Stimulated activated naive CD4-positive, alpha-beta T cell treated with Interleukin-2 at 50 U/mL for 16 hours (primary cell): ENCODE measurements around the gene FOXF1.

ENCODE experiments used
- DNase-seq: peaks from one replicate; lab custom pipeline; 2025; lab: John Stamatoyannopoulos, UW

Gene FOXF1

GRCh38 chr16:86492961-86493629 is 17.2 kb upstream of the FOXF1 start:
- DNase-seq, result no peak

- no peak for DNase-seq
Observed at GRCh38 chr16:86494039-86494564, 16.2 kb upstream of the FOXF1 start.

GRCh38 chr16:86494565-86495356 is 15.6 kb upstream of the FOXF1 start:
- no peak for DNase-seq

- DNase-seq, result no peak
Observed at GRCh38 chr16:86495357-86495701, 15.0 kb upstream of the FOXF1 start.

GRCh38 chr16:86495756-86496261 is 14.5 kb upstream of the FOXF1 start:
- DNase-seq, result no peak

- DNase-seq, result no peak
Observed at GRCh38 chr16:86496262-86496928, 13.9 kb upstream of the FOXF1 start.

GRCh38 chr16:86496929-86497461 is 13.3 kb upstream of the FOXF1 start:
- no peak for DNase-seq

GRCh38 chr16:86497551-86498021 is 12.7 kb upstream of the FOXF1 start:
- no peak for DNase-seq

GRCh38 chr16:86498155-86498670 is 12.1 kb upstream of the FOXF1 start:
- DNase-seq, result no peak

- no peak for DNase-seq
Observed at GRCh38 chr16:86498671-86499439, 11.5 kb upstream of the FOXF1 start.

GRCh38 chr16:86499440-86499786 is 10.9 kb upstream of the FOXF1 start:
- no peak for DNase-seq

GRCh38 chr16:86499889-86500707 is 10.2 kb upstream of the FOXF1 start:
- DNase-seq, result no peak

- no peak for DNase-seq
Observed at GRCh38 chr16:86500708-86501510, 9.4 kb upstream of the FOXF1 start.

GRCh38 chr16:86501989-86502855 is 8.1 kb upstream of the FOXF1 start:
- DNase-seq, result no peak

GRCh38 chr16:86502856-86503748 is 7.2 kb upstream of the FOXF1 start:
- DNase-seq, result no peak

GRCh38 chr16:86503830-86504229 is 6.5 kb upstream of the FOXF1 start:
- DNase-seq, result no peak

- DNase-seq, result no peak
Observed at GRCh38 chr16:86504315-86505184, 5.8 kb upstream of the FOXF1 start.
